Myocyte (in vitro differentiated cells): ENCODE measurements around the gene CROT. TPM values are rescaled to one million over a fixed set of nuclear protein-coding genes. Genes with fewer than 3 reads are reported as not detected.

Experiments
- DNase-seq: peaks from one replicate; pipeline ENCODE4 v3.0.0-alpha.2; 2012; ENCODE audit warnings: low read depth
- total RNA-seq: library from RNA; depleted of rRNA; stranded (reverse); fragments of >200 nt; gene quantifications from 2 replicates; pipeline ENCODE4 v1.2.3, GENCODE V29; 2014

The CROT gene
- total RNA-seq, 1 donor from 2014 or later: 14.7 TPM

GRCh38 chr7:87339373-87339897, 6.0 kb upstream of the CROT start:
- peak; percentile 58 for DNase-seq

GRCh38 chr7:87341441-87341840, 4.0 kb upstream of the CROT start:
- DNase-seq: no peak

GRCh38 chr7:87342231-87342630, 3.2 kb upstream of the CROT start:
- DNase-seq: no peak

GRCh38 chr7:87344446-87344845, 1.0 kb upstream of the CROT start:
- DNase-seq: no peak

GRCh38 chr7:87345962-87346371, 503 bp downstream of the CROT start:
- no peak for DNase-seq

GRCh38 chr7:87347207-87347606, 1.7 kb downstream of the CROT start:
- DNase-seq: no peak

GRCh38 chr7:87347664-87348063, 2.2 kb downstream of the CROT start:
- DNase-seq: no peak

- no peak for DNase-seq
Measured at GRCh38 chr7:87354749-87355148, 9.3 kb downstream of the CROT start.

- no peak for DNase-seq
Measured at GRCh38 chr7:87356448-87356847, 11.0 kb downstream of the CROT start.

- DNase-seq: no peak
Measured at GRCh38 chr7:87359366-87359765, 13.9 kb downstream of the CROT start.

- DNase-seq: no peak
Measured at GRCh38 chr7:87361320-87361719, 15.9 kb downstream of the CROT start.

GRCh38 chr7:87363342-87363741, 17.9 kb downstream of the CROT start:
- DNase-seq: no peak

- DNase-seq: no peak
Measured at GRCh38 chr7:87364246-87364645, 18.8 kb downstream of the CROT start.

GRCh38 chr7:87369216-87369615, 23.8 kb downstream of the CROT start:
- peak; percentile 6 for DNase-seq

GRCh38 chr7:87370660-87371180, 25.3 kb downstream of the CROT start:
- peak; percentile 3 for DNase-seq

GRCh38 chr7:87375662-87376435, 30.4 kb downstream of the CROT start:
- no peak for DNase-seq

GRCh38 chr7:87380905-87381304, 35.4 kb downstream of the CROT start:
- DNase-seq: no peak

GRCh38 chr7:87391020-87391701, 45.7 kb downstream of the CROT start:
- no peak for DNase-seq

GRCh38 chr7:87395442-87396020, 50.1 kb downstream of the CROT start:
- no peak for DNase-seq

- peak; percentile 62 for DNase-seq
Measured at GRCh38 chr7:87398446-87398845, 53.0 kb downstream of the CROT start.

GRCh38 chr7:87404674-87405073, 59.2 kb downstream of the CROT start:
- no peak for DNase-seq

- DNase-seq: no peak
Measured at GRCh38 chr7:87411186-87411585, 65.7 kb downstream of the CROT start.
